Osteoblast (primary cell): ENCODE data around the gene PPP2R3B. TPM values are rescaled to one million over a fixed set of nuclear protein-coding genes. Genes with fewer than 3 reads are reported as not detected.

Experiments used
- DNase-seq: peaks from one replicate; pipeline ENCODE4 v3.0.0; 2011; ENCODE audit warnings: low spot score, mixed read lengths; ENCODE audit not compliant: insufficient read length; ENCODE audit errors: missing footprints
- H2AFZ ChIP-seq: 2 replicates; pipeline ENCODE4 v1.6.0; 2011; ENCODE audit warnings: mild to moderate bottlenecking, low read length
- H3K27ac ChIP-seq: 2 replicates; pipeline ENCODE4 v1.5.1; 2011; ENCODE audit warnings: mild to moderate bottlenecking, low read depth, low read length, moderate library complexity
- H3K27me3 ChIP-seq: 2 replicates; pipeline ENCODE4 v1.6.0; 2012; ENCODE audit warnings: mild to moderate bottlenecking, control low read depth, inconsistent platforms, low read length, moderate library complexity; ENCODE audit not compliant: insufficient read depth
- H3K36me3 ChIP-seq: 2 replicates; pipeline ENCODE4 v1.5.1; 2011; ENCODE audit warnings: mild to moderate bottlenecking, low read length, control low read depth, moderate library complexity; ENCODE audit not compliant: insufficient read depth
- H3K4me1 ChIP-seq: 2 replicates; pipeline ENCODE4 v1.5.1; 2011; ENCODE audit warnings: mild to moderate bottlenecking, low read length, control low read depth, moderate library complexity; ENCODE audit not compliant: insufficient read depth
- H3K4me2 ChIP-seq: 2 replicates; pipeline ENCODE4 v1.6.0; 2011; ENCODE audit warnings: mild to moderate bottlenecking, low read length; ENCODE audit not compliant: insufficient read depth
- H3K4me3 ChIP-seq: fragments of 200-600 bp; sonication (generic); 3 replicates; pipeline ENCODE4 v1.5.1; 2012; ENCODE audit warnings: mild to moderate bottlenecking, low read length, inconsistent platforms; ENCODE audit not compliant: insufficient read depth
- H3K79me2 ChIP-seq: 2 replicates; pipeline ENCODE4 v1.6.0; 2012; ENCODE audit warnings: mild to moderate bottlenecking, low read length, control low read depth, inconsistent platforms; ENCODE audit not compliant: insufficient read depth
- H3K9me3 ChIP-seq: 2 replicates; pipeline ENCODE4 v1.5.1; 2011; ENCODE audit warnings: low read depth, low read length, control low read depth
- H4K20me1 ChIP-seq: 2 replicates; pipeline ENCODE4 v1.6.0; 2012; ENCODE audit warnings: mild to moderate bottlenecking, low read length, control low read depth; ENCODE audit not compliant: insufficient read depth
- CTCF ChIP-seq: IDR thresholded peaks from 2 replicates; pipeline ENCODE4 v1.5.1; 2011; ENCODE audit warnings: mild to moderate bottlenecking, low read depth, low read length, moderate library complexity; ENCODE audit errors: extremely low read depth
- total RNA-seq: library from RNA; depleted of rRNA; stranded (reverse); fragments of >200 nt; gene quantifications from 2 replicates; pipeline ENCODE4 v1.2.3, GENCODE V29; 2012

PPP2R3B gene
- total RNA-seq, 1 donor: 13.4 TPM

GRCh38 chrX:348461-349117 is 38.1 kb downstream of the PPP2R3B start:
- Histone ChIP-seq H3K9me3 (no peaks in the 10 kb centered on the region), H3K27ac (no peak overlapping the region), H4K20me1 (no peaks in the 10 kb centered on the region), H3K79me2 (no peaks in the 10 kb centered on the region), H3K36me3 (no peaks in the 10 kb centered on the region), H2AFZ (no peak overlapping the region), H3K4me1 (no peaks in the 10 kb centered on the region), H3K4me3 (no peak overlapping the region), H3K27me3 (no peaks in the 10 kb centered on the region), H3K4me2 (no peak overlapping the region)
- TF ChIP-seq CTCF: no peak
- DNase-seq: peak; percentile 96

GRCh38 chrX:347351-348117 is 39.2 kb downstream of the PPP2R3B start:
- no peaks in the 10 kb centered on the region for H3K79me2 ChIP-seq
- no peak overlapping the region for H2AFZ ChIP-seq
- H3K36me3 ChIP-seq: no peaks in the 10 kb centered on the region
- no peaks in the 10 kb centered on the region for H3K27me3 ChIP-seq
- H3K9me3 ChIP-seq: no peaks in the 10 kb centered on the region
- H4K20me1 ChIP-seq: no peaks in the 10 kb centered on the region
- no peak overlapping the region for H3K4me3 ChIP-seq
- H3K4me1 ChIP-seq: no peaks in the 10 kb centered on the region
- H3K4me2 ChIP-seq: no peak overlapping the region
- no peak for TF ChIP-seq CTCF
- H3K27ac ChIP-seq: no peak overlapping the region
- DNase-seq: no peak

GRCh38 chrX:346034-346813 is 40.5 kb downstream of the PPP2R3B start:
- TF ChIP-seq CTCF: no peak
- Histone ChIP-seq H2AFZ (no peak overlapping the region), H4K20me1 (no peaks in the 10 kb centered on the region), H3K4me2 (no peak overlapping the region), H3K27me3 (no peaks in the 10 kb centered on the region), H3K27ac (no peak overlapping the region), H3K36me3 (no peaks in the 10 kb centered on the region), H3K9me3 (no peaks in the 10 kb centered on the region), H3K4me3 (no peak overlapping the region), H3K4me1 (no peaks in the 10 kb centered on the region), H3K79me2 (no peaks in the 10 kb centered on the region)
- no peak for DNase-seq
